Activated naive CD4-positive, alpha-beta T cell (primary cell): ENCODE data around the gene MET.
"Not testable (repeated sequence)": the region's sequence is repeated elsewhere in the genome, so short reads cannot be mapped to it uniquely, and the experiment has no call there.

Experiments used
- DNase-seq, 4 experiments: peaks; one replicate each; lab custom pipeline; 2025; lab: John Stamatoyannopoulos, UW

The MET gene

GRCh38 chr7:116728413-116728812 is 56.4 kb downstream of the MET start:
- no peak for DNase-seq

DNA sequence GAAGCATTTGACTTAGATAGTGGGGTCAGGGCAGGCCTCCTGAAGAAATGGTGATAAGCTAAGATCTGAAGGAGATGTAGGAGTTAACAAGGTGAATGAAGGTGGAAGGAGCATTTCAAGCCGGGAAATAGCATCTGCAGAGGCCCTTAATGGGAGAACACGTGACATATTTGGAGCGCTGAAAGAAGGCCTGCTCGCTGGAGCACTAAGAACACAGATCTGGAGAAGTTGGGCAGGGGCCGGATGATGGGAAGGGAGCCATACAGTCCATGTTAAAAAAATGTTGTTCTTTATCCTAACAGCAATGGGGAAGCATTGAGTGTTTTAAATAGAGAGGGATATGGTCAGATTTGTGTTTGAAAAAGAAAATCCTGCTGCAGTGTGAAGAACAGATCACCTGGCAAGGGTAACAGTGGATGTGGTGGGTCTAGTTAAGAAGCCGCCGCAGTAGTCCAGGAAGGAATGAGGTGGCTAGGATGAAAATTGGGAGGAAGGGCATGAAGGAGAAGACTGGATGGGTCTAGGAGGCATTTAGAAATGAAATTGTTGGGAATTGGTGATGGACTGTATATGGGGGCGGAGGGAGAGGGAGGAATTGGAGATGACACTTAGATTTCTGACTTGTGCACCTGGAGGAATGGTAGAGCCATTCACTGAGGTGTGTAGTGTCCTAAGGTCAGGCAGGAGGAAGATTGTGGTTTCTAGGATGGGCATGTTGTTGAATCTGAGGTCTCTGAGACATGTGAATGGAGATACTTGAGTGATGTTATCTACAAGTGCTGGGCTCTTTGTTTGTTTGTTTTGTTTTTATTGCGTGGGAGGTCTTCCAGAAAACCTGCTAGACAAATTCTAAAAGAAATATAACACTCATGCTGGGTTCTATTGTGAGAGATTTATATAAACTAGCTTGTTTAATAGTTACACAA is 58.4 kb downstream of the MET start:
- no peak for DNase-seq

- DNase-seq, result no peak
Observed at GRCh38 chr7:116731023-116731395, 59.0 kb downstream of the MET start.

- no peak for DNase-seq
Observed at GRCh38 chr7:116731445-116732335, 59.7 kb downstream of the MET start.

GRCh38 chr7:116732788-116733694 is 61.0 kb downstream of the MET start:
- DNase-seq, result no peak

- DNase-seq, result no peak
Observed at GRCh38 chr7:116733924-116734580, 62.1 kb downstream of the MET start.

DNA sequence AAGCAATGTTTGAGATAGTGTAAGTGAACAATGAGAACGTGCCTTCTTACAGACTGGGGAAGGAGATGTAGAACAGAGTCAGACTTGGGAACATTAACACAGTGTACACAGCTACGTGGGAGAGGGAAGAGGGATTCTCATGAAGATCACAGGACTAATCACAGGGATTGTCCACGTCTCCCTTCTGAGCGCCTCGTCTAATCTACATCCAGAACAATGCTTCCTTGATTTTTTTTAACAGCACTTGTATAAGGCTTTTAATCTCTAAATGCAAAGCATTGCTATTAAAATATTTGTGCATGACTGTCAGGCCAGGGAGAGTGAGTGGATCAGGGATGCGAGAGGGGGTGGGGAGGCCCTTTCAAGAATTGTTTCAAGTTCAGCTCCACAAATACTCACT is 62.7 kb downstream of the MET start:
- no peak for DNase-seq

DNA sequence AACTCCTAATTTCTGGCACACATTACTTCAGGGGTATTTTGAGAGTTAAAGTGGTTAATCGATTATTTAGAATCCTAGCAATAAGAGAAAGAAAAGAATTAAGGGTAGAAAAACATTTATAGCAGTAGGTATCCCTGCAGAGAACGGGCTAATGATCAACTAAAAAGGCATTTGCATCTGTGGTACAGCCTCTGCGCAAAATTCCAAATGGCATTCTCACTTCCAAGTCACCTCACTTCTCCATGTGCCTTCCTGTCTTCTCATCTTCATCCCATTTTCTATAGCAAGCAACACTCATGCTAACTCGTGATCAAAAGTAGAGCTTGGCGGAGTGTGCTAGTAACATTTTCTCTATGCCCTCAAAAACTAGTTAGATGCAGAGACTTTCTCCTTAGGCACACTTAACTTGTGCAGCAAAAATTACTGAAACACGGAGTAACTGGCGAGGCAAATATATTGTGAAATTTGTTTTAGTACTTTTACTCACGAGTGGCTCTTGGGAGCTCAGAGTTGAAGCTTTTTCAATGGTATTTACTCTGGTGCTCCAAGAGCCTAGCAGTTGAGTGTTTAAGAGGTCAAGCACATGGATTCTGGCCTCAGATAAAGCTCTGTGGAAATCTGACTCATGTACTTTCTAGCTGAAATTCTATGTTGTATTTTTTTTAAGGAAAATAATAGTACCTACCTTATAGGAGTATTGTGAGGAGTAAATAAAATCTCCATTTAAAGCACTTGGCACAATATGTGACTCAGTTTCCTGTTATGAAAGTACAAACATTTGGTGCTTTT is 65.1 kb downstream of the MET start:
- DNase-seq, result no peak

- DNase-seq, result no peak
Observed at GRCh38 chr7:116738378-116738777, 66.4 kb downstream of the MET start.

GRCh38 chr7:116739307-116739706 is 67.3 kb downstream of the MET start:
- no peak for DNase-seq

- DNase-seq, result no peak
Observed at GRCh38 chr7:116740231-116740630, 68.2 kb downstream of the MET start.

GRCh38 chr7:116740755-116741462 is 68.9 kb downstream of the MET start:
- no peak for DNase-seq

- DNase-seq, result no peak
Observed at GRCh38 chr7:116741625-116742316, 69.8 kb downstream of the MET start.

DNA sequence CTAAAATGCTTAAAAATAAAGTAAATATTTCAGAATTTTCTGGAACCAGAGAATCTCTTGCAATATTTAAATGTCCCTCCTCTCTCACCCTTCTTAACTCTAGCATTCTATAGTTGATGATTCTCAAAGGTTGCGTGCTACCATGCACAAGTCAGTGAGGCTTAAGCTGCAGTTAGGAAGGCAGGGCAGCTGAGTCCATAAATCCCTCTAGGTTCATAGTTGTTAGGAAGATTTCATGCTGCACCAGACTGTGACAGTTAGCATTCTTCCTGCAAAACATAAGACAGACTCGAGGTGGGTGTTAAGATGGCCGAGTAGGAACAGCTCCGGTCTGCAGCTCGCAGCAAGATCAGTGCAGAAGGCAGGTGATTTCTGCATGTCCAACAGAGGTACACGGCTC is 70.6 kb downstream of the MET start:
- no peak for DNase-seq

DNA sequence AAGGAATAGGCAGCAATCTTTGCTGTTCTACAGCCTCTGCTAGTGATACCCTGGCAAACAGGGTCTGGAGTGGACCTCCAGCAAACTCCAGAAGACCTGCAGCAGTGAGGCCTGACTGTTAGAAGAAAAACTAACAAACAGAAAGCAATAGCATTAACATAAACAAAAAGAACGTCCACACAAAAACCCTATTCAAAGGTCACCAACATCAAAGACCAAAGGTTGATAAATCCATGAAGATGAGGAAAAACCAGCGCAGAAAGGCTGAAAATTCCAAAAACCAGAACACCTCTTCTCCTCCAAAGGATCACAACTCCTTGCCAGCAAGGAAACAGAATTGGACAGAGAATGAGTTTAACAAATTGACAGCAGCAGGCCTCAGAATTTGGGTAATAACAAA is 71.8 kb downstream of the MET start:
- DNase-seq, result not testable (repeated sequence)

DNA sequence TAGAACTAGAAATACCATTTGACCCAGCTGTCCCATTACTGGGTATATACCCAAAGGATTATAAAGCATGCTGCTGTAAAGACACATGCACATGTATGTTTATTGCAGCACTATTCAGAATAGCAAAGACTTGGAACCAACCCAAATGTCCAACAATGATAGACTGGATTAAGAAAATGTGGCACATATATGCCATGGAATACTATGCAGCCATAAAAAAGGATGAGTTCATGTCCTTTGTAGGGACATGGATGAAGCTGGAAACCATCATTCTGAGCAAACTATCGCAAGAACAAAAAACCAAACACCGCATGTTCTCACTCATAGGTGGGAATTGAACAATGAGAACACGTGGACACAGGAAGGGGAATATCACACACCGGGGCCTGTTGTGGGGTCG is 74.4 kb downstream of the MET start:
- not testable (repeated sequence) for DNase-seq

DNA sequence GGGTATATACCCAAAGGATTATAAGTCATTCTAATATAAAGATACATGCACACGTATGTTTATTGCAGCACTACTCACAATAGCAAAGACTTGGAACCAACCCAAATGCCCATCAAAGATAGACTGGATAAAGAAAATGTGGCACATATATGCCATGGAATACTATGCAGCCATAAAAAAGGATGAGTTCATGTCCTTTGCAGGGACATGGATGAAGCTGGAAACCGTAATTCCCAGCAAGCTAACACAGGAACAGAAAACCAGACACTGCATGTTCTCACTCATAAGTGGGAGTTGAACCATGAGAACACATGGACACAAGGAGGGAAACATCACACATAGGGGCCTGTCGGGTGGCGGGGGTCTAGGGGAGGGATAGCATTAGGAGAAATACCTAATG is 79.1 kb downstream of the MET start:
- not testable (repeated sequence) for DNase-seq

- DNase-seq, result no peak
Observed at GRCh38 chr7:116752305-116753074, 80.5 kb downstream of the MET start.
